Measurements from ENCODE around the gene GPAT3. TPM values are rescaled to one million over a fixed set of nuclear protein-coding genes. Genes with fewer than 3 reads are reported as not detected.
A peak's percentile ranks its signal among the peaks of the same experiment; 100 is the strongest.

GPAT3 gene
- total RNA-seq, 1 donor from 2014 or later, result 16.0 TPM

- TF ChIP-seq CTCF (IDR thresholded peaks at IDR 0.05; ENCODE audit: unreplicated experiment), result peak; percentile 95
- no peaks in the 10 kb centered on the region for H3K9me3 Mint-ChIP-seq (ENCODE audit: unreplicated experiment)
- no peak overlapping the region for H3K27ac Mint-ChIP-seq (ENCODE audit: unreplicated experiment)
- H3K36me3 Mint-ChIP-seq (ENCODE audit: low read depth, unreplicated experiment), result no peaks in the 10 kb centered on the region
- no peaks in the 10 kb centered on the region for H3K27me3 Mint-ChIP-seq (ENCODE audit: unreplicated experiment)
- H3K4me1 Mint-ChIP-seq (ENCODE audit: unreplicated experiment), result peaks cover 4% of the 10 kb centered on the region
- no peak overlapping the region for H3K4me3 Mint-ChIP-seq (ENCODE audit: unreplicated experiment)
- DNase-seq (ENCODE audit: low spot score), result peak; percentile 44
Observed at GRCh38 chr4:83644677-83645659, 109.1 kb downstream of the GPAT3 start.

GRCh38 chr4:83646538-83647239 lies 110.8 kb downstream of the GPAT3 start:
- no peaks in the 10 kb centered on the region for H3K27me3 Mint-ChIP-seq (ENCODE audit: unreplicated experiment)
- no peaks in the 10 kb centered on the region for H3K9me3 Mint-ChIP-seq (ENCODE audit: unreplicated experiment)
- no peak for TF ChIP-seq CTCF (IDR thresholded peaks at IDR 0.05; ENCODE audit: unreplicated experiment)
- DNase-seq (ENCODE audit: low spot score), result no peak
- no peaks in the 10 kb centered on the region for H3K36me3 Mint-ChIP-seq (ENCODE audit: low read depth, unreplicated experiment)
- H3K4me1 Mint-ChIP-seq (ENCODE audit: unreplicated experiment), result peaks cover 7% of the 10 kb centered on the region
- H3K27ac Mint-ChIP-seq (ENCODE audit: unreplicated experiment), result no peak overlapping the region
- H3K4me3 Mint-ChIP-seq (ENCODE audit: unreplicated experiment), result no peak overlapping the region

GRCh38 chr4:83651846-83652245 lies 115.9 kb downstream of the GPAT3 start:
- Mint-ChIP-seq H3K4me3 (ENCODE audit: unreplicated experiment) (no peak overlapping the region), H3K27me3 (ENCODE audit: unreplicated experiment) (no peaks in the 10 kb centered on the region), H3K36me3 (ENCODE audit: low read depth, unreplicated experiment) (no peaks in the 10 kb centered on the region), H3K27ac (ENCODE audit: unreplicated experiment) (no peak overlapping the region), H3K4me1 (ENCODE audit: unreplicated experiment) (peaks cover 6% of the 10 kb centered on the region), H3K9me3 (ENCODE audit: unreplicated experiment) (no peaks in the 10 kb centered on the region)
- TF ChIP-seq CTCF (IDR thresholded peaks at IDR 0.05; ENCODE audit: unreplicated experiment), result no peak
- no peak for DNase-seq (ENCODE audit: low spot score)

Other genes with a start within 250 kb of the GPAT3 start
- 41.0 TPM for gene HPSE, start 201.3 kb upstream of the GPAT3 start, total RNA-seq (ENCODE audit: unreplicated experiment)
- gene HELQ, start 80.3 kb upstream of the GPAT3 start, total RNA-seq (ENCODE audit: unreplicated experiment), result 14.7 TPM
- gene MRPS18C, start 80.0 kb upstream of the GPAT3 start, total RNA-seq (ENCODE audit: unreplicated experiment), result 36.4 TPM
- 37.5 TPM for gene ABRAXAS1, start 51.0 kb upstream of the GPAT3 start, total RNA-seq (ENCODE audit: unreplicated experiment)

All from endothelial cell (in vitro differentiated cells).